Stimulated activated CD8-positive, alpha-beta memory T cell treated with anti-CD3 and anti-CD28 coated beads, Interleukin-7, amount 100 ng/mL, for 48 hours (primary cell): ENCODE data around the gene WDR17.
"Not testable (repeated sequence)": the region's sequence is repeated elsewhere in the genome, so short reads cannot be mapped to it uniquely, and the experiment has no call there.

Experiments used
- DNase-seq, 2 donors: peaks; one replicate each; pipeline ENCODE4 v3.0.0-alpha.2; 2020; ENCODE audit warnings: low read depth in 1 of 2; ENCODE audit errors: extremely low read depth in 1 of 2

Gene WDR17

DNA sequence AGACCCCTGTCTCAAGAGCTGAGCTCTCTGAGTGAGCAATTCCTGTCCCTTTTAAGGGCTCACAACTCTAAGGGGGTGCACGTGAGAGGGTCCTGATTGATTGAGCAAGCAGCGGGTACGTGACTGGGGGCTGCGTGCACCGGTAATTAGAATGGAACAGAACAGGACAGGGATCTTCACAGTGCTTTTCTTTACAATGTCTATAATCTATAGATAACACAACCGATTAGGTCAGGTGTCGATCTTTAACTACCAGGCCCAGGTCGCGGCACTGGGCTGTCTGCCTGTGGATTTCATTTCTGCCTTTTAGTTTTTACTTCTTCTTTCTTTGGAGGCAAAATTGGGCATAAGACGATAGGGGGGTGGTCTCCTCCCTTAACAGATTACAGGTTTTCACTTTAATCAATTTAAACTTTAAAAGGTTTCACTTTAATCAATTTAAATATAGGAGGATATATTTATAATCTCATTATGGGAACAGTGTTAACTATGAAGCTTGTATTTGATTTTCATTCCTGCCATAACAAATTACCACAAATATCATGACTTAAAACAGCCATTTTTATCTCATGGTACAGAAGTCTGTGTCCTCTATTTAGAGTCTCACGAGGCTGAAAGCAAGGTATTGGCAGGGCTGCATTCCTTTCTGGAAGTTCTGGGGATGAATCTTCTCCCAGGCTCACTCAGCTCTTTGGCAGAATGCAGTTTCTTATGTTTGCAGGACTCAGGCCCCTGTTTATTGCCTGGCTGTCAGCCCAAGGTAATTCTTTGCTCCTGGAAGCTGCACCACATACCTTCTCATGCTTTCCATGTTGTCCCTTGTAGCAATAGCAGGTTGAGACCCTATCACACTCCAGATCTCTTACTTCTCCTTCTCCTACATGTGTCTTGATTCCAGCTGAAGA is 124.5 kb downstream of the WDR17 start:
- no peak for DNase-seq

DNA sequence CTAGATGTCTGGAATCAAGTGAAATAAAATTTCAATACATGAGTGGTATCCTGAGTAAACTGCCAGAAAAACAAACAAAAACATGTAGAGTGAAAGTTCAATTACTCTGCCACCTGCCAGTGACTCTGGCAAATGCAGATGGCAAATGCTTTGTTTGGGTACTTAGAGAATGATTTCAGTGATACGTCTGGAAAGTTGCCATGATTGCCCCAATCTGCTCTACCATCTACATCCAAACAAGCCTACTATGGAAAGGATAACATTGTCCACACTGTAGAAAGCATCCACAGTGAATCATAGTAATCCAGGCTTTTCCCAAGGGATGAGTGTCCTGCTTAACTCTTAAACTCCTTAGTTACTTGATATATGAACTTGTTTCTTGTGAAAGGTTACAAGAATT is 126.3 kb downstream of the WDR17 start:
- DNase-seq = no peak

DNA sequence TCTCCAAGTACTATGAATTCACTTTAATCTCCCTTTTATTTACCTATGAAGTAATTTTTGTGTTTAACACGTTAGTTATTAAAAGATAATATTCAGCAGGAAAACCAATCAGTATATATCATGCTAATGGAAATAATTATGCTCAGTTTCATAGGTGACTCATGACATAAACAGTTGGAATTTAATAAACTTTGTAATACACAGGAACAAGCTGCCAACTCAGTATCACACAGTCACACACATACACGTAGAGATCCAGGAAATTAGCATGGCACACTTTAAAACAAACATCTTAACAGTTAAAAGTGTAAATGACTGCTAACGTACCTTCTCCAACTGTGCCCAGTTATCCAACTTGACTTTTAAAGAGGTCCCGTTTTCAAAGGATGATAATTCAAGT is 127.5 kb downstream of the WDR17 start:
- no peak for DNase-seq

GRCh38 chr4:176193938-176194337 is 128.3 kb downstream of the WDR17 start:
- peak; percentile 9 to 28 for DNase-seq

DNA sequence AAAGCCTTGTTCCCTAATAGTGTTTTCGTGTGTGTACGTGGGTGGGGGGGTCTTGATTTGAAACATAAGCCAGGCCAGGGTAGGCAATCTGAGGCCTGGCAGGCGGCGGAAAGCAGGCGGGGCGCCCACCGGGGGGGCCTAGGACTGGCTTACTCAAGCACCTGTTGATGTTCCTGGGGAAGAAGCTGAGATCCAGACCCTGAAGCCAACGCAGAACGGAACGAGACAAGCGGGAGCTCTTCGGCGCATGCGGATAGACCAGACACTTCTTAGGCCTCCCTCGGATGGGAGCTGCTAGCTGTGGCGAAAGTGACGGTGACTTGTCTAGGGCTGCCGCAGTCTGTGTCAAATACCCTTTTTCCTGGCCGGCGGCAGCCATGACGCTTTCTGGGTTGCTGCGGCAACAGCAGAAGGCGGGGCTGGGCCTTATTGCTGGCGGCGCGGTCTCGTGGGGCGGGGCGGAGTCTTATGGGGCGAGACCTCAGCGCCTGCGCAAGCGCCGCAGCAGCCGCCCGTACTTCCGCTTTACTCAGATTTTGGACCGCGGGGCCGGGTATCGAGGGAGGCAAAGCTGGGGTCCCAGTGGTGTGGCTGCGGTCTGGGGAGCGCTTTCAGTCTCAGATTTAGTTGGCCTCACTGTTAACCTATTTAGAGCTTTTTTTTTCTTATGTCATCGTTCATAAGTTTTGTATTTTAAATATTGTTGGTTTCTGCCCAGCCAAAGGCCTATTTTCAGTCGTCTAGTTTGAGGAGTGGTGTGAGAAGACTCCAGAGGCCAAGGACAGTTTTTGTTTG is 129.7 kb downstream of the WDR17 start, which contains the start of gene SPATA4:
Gene SPATA4, minus strand, starts transcription at position 402 of the 795 bp plus-strand sequence. Its CDS starts 23 bp downstream, at position 379.
- peak; percentile 91 to 95 for DNase-seq

GRCh38 chr4:176198316-176198903 is 132.8 kb downstream of the WDR17 start:
- DNase-seq = no peak

GRCh38 chr4:176205299-176205698 is 139.7 kb downstream of the WDR17 start:
- no peak for DNase-seq

DNA sequence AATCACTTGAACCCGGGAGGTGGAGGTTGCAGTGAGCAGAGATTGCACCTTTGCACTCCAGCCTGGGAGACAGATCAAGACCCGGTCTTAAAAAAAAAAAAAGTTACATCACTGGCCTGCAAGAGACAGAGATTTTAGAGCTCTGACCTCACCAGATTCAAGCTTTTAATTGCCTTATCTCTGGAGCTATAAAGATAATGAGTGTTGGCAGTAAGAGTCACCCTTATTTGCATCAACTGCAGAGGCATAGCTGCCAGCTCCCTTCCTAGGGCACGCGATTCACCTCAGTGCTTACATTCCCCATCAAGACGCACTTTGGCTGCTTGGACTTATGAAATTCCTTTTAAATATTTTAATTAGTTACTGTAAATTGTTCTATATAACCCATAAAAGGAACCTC is 142.2 kb downstream of the WDR17 start:
- no peak for DNase-seq

- DNase-seq = no peak
These were observed 143.9 kb downstream of the WDR17 start for GRCh38 chr4:176209535-176209934.

DNA sequence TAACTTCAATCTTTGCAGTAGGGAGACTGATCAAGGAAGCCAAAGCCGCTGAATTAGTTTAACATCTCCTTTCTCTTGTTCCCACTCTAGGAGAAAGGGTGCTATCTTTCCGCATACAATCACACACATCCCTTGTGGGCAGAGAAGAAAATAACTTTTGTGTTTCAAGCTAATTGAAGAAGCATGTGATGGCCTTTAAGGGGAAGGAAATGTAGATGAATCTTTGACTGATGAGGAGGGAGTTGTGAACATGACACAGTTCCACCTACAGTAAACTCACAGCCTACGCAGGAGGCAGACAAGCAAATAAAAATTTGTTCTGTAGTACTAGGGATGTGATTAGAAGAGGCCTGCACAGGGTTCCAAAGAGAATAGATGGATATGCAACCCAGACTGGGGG is 144.5 kb downstream of the WDR17 start:
- DNase-seq = no peak

DNA sequence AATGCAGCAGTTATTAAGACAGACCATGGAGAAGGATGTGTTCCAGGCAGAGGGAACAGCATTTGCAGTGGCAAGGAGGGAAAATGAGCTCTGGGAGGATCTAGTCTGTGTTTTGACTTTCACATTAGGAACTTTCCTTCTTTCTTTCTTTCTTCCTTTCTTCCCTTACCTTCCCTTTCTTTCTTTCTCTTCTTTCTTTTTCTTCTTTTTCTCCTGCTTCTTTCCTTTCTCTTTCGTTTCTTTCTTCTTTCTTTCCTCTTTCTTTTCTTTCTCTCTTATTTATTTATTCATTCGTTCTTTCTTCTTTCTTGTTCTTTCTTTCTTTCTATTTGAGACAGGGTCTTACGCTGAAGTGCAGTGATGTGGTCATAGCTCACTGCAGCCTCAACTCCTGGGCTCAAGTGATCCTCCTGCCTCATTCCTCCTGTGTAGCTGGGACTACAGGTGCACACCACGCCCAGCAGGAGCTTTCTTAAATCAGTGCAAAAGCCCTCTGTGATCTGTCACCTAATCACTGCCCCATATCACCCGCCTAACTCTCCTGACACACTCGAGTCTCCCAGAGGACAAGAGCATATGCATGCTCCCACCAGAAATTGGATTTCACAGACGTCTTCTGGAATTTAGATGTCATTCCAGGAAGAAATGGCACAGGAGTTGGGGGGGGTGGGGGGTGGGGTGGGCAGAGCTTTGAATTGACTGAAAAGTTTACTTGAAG is 145.1 kb downstream of the WDR17 start:
- no peak for DNase-seq

- not testable (repeated sequence) for DNase-seq
These were observed 146.7 kb downstream of the WDR17 start for GRCh38 chr4:176212351-176212750.

DNA sequence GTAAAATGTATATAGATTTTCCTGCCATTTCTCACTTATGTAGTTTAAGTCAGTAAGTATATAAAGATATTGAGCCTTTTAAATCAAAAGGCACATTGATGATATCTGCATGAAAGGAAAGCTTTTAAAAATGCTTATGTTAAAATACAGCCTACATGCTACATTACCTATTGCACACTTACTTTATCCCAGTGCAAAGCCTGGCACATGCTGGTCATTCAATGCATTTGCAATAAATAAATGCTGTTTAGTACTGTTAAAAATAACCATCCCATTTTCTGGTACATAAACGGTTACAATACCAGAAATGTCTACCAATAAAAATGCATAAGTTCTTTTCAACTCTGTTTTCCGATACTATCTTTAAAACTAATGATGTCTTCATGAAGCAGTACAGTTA is 151.9 kb downstream of the WDR17 start:
- DNase-seq = no peak

DNA sequence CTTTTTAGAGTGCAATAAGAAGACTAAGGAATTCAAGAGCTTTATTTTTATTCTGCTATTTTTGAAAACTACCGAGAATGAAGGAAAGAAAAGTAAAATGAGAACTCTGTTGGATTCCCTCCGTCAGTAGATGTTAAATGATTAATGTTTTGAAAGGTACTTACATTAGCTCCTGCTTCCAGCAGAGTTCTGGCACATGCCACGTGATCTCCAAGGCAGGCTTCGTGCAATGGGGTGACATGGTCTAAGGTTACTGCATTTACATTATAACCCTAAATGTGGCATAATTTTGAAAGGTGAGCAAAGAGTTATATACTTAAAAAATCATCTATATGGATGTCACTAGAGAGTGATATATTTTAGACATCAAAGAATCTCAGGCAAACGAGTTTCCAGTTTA is 156.5 kb downstream of the WDR17 start:
- DNase-seq = no peak

- no peak for DNase-seq
These were observed 157.9 kb downstream of the WDR17 start for GRCh38 chr4:176223561-176223960.

DNA sequence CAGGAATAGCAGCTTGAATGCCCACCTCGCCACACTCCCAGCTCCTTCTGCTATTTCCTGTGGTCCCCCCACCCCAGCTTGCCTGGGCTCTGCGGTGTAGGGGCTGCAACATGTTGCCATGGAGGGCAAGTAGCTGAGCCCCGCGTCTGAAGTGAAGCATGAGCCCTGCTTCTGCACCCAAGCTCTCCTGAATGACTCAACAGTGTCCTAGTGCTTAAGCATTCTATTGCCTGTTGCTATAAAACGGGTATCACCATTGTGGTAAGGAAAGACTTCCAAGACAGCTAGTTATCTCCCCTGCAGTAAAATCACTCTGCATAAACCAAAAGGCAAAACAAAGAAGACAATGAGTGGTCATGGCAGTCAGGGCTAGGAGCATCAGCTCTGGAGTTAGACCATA is 161.1 kb downstream of the WDR17 start:
- no peak for DNase-seq

- DNase-seq = no peak
These were observed 164.0 kb downstream of the WDR17 start for GRCh38 chr4:176229645-176230044.
